GM20431 (cell line): Measurements from ENCODE around the gene FGF1.
"Not testable (repeated sequence)": the region's sequence is repeated elsewhere in the genome, so short reads cannot be mapped to it uniquely, and the experiment has no call there.

Experiments used
- in situ Hi-C: fragments of 300-500 bp; cut with MseI, MboI; formaldehyde crosslinking; loops from one replicate; pipeline ENCODE4 v1.15.0; 2020; ENCODE audit warnings: low sequenced_read_pairs; ENCODE audit not compliant: unreplicated experiment

The FGF1 gene

GRCh38 chr5:142650881-142651280 lies 35.0 kb downstream of the FGF1 start:
- in situ Hi-C loops = no loop called here

GRCh38 chr5:142650060-142650459 lies 35.8 kb downstream of the FGF1 start:
- in situ Hi-C loops = no loop called here

GRCh38 chr5:142648108-142648507 lies 37.8 kb downstream of the FGF1 start:
- in situ Hi-C loops = not testable (repeated sequence)

GRCh38 chr5:142645456-142645855 lies 40.4 kb downstream of the FGF1 start:
- in situ Hi-C loops = no loop called here

- in situ Hi-C loops = no loop called here
These were observed 41.1 kb downstream of the FGF1 start for GRCh38 chr5:142644640-142645361.

GRCh38 chr5:142644127-142644526 lies 41.8 kb downstream of the FGF1 start:
- in situ Hi-C loops = no loop called here

- in situ Hi-C loops = no loop called here
These were observed 42.3 kb downstream of the FGF1 start for GRCh38 chr5:142643634-142644033.

GRCh38 chr5:142642427-142642826 lies 43.5 kb downstream of the FGF1 start:
- in situ Hi-C loops = no loop called here

GRCh38 chr5:142641711-142642110 lies 44.2 kb downstream of the FGF1 start:
- in situ Hi-C loops = no loop called here

GRCh38 chr5:142640316-142641005 lies 45.4 kb downstream of the FGF1 start:
- in situ Hi-C loops = no loop called here

- in situ Hi-C loops = no loop called here
These were observed 46.4 kb downstream of the FGF1 start for GRCh38 chr5:142639455-142639854.

- in situ Hi-C loops = no loop called here
These were observed 48.0 kb downstream of the FGF1 start for GRCh38 chr5:142637871-142638270.

GRCh38 chr5:142636698-142637324 lies 49.1 kb downstream of the FGF1 start:
- in situ Hi-C loops = no loop called here

- in situ Hi-C loops = no loop called here
These were observed 49.8 kb downstream of the FGF1 start for GRCh38 chr5:142636093-142636492.

GRCh38 chr5:142634216-142635011 lies 51.5 kb downstream of the FGF1 start:
- in situ Hi-C loops = no loop called here

GRCh38 chr5:142630927-142631539 lies 54.9 kb downstream of the FGF1 start:
- in situ Hi-C loops = no loop called here

- in situ Hi-C loops = no loop called here
These were observed 58.3 kb downstream of the FGF1 start for GRCh38 chr5:142627383-142628217.

GRCh38 chr5:142626786-142627185 lies 59.1 kb downstream of the FGF1 start:
- in situ Hi-C loops = no loop called here

- in situ Hi-C loops = no loop called here
These were observed 59.8 kb downstream of the FGF1 start for GRCh38 chr5:142626099-142626498.
